Endothelial cell (in vitro differentiated cells): ENCODE results near the gene GATA1. TPM values are rescaled to one million over a fixed set of nuclear protein-coding genes. Genes with fewer than 3 reads are reported as not detected.

Experiments
- DNase-seq: peaks from one replicate; pipeline ENCODE4 v3.0.0; 2021; ENCODE audit warnings: low spot score
- H3K27ac Mint-ChIP-seq: one replicate; pipeline ENCODE4 v1.8.0; 2021; ENCODE audit warnings: mixed read lengths, inconsistent platforms; ENCODE audit not compliant: unreplicated experiment
- H3K27me3 Mint-ChIP-seq: one replicate; pipeline ENCODE4 v1.8.0; 2021; ENCODE audit warnings: mild to moderate bottlenecking, moderate library complexity, mixed read lengths, inconsistent platforms; ENCODE audit not compliant: unreplicated experiment
- H3K36me3 Mint-ChIP-seq: one replicate; pipeline ENCODE4 v1.8.0; 2021; ENCODE audit warnings: mild to moderate bottlenecking, low read depth, mixed read lengths, inconsistent platforms; ENCODE audit not compliant: unreplicated experiment
- H3K4me1 Mint-ChIP-seq: one replicate; pipeline ENCODE4 v1.8.0; 2021; ENCODE audit warnings: mild to moderate bottlenecking, mixed read lengths, inconsistent platforms; ENCODE audit not compliant: unreplicated experiment
- H3K4me3 Mint-ChIP-seq: one replicate; pipeline ENCODE4 v1.8.0; 2021; ENCODE audit warnings: mild to moderate bottlenecking, mixed read lengths, inconsistent platforms; ENCODE audit not compliant: unreplicated experiment
- H3K9me3 Mint-ChIP-seq: one replicate; pipeline ENCODE4 v1.8.0; 2021; ENCODE audit warnings: mixed read lengths, inconsistent platforms; ENCODE audit not compliant: unreplicated experiment
- total RNA-seq: library from RNA; stranded (reverse); fragmentation: NEBNext Ultra II Directional; extraction: Animal tissue kit (Norgen Biotek cat#: 25700); gene quantifications from one replicate; pipeline ENCODE4 v1.2.1, GENCODE V29; 2021; ENCODE audit not compliant: unreplicated experiment
- TF ChIP-seq, protein P1 (sequence below): fragments of 200-600 bp; sonication (generic); IDR thresholded peaks from one replicate; pipeline ENCODE4 v1.5.0; 2021; ENCODE audit warnings: antibody characterized with exemption; ENCODE audit not compliant: unreplicated experiment

Gene GATA1
- total RNA-seq, 1 donor from 2014 or later, result not detected

GRCh38 chrX:48826135-48826875 is 39.9 kb downstream of the GATA1 start, which contains the start of gene ERAS:
ERAS (plus strand) TSS chrX:48826513; CDS start chrX:48829124, 2,611 bp downstream.
- H3K27me3 Mint-ChIP-seq, result peaks cover 9% of the 10 kb centered on the region
- H3K9me3 Mint-ChIP-seq, result no peaks in the 10 kb centered on the region
- peaks cover 29% of the 10 kb centered on the region for H3K36me3 Mint-ChIP-seq
- no peak within 1 kb of the TSS for H3K27ac Mint-ChIP-seq
- no peak for DNase-seq
- no peaks in the 10 kb centered on the region for H3K4me1 Mint-ChIP-seq
- H3K4me3 Mint-ChIP-seq, result no peak within 1 kb of the TSS
- TF ChIP-seq, protein P1, sequence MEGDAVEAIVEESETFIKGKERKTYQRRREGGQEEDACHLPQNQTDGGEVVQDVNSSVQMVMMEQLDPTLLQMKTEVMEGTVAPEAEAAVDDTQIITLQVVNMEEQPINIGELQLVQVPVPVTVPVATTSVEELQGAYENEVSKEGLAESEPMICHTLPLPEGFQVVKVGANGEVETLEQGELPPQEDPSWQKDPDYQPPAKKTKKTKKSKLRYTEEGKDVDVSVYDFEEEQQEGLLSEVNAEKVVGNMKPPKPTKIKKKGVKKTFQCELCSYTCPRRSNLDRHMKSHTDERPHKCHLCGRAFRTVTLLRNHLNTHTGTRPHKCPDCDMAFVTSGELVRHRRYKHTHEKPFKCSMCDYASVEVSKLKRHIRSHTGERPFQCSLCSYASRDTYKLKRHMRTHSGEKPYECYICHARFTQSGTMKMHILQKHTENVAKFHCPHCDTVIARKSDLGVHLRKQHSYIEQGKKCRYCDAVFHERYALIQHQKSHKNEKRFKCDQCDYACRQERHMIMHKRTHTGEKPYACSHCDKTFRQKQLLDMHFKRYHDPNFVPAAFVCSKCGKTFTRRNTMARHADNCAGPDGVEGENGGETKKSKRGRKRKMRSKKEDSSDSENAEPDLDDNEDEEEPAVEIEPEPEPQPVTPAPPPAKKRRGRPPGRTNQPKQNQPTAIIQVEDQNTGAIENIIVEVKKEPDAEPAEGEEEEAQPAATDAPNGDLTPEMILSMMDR, result no peak

- Mint-ChIP-seq H3K9me3 (no peaks in the 10 kb centered on the region), H3K27ac (no peak overlapping the region), H3K4me1 (no peaks in the 10 kb centered on the region), H3K4me3 (no peak overlapping the region), H3K36me3 (peaks cover 27% of the 10 kb centered on the region), H3K27me3 (peaks cover 9% of the 10 kb centered on the region)
- DNase-seq, result no peak
- TF ChIP-seq, protein P1, result no peak
Observed at GRCh38 chrX:48826876-48827653, 40.7 kb downstream of the GATA1 start.

GRCh38 chrX:48827654-48827968 is 41.2 kb downstream of the GATA1 start:
- H3K27ac Mint-ChIP-seq, result no peak overlapping the region
- no peaks in the 10 kb centered on the region for H3K4me1 Mint-ChIP-seq
- H3K27me3 Mint-ChIP-seq, result peaks cover 9% of the 10 kb centered on the region
- no peaks in the 10 kb centered on the region for H3K9me3 Mint-ChIP-seq
- TF ChIP-seq, protein P1, result no peak
- no peak overlapping the region for H3K4me3 Mint-ChIP-seq
- peaks cover 26% of the 10 kb centered on the region for H3K36me3 Mint-ChIP-seq
- no peak for DNase-seq

GRCh38 chrX:48829016-48829735 is 42.8 kb downstream of the GATA1 start:
- H3K27ac Mint-ChIP-seq, result no peak overlapping the region
- no peak for DNase-seq
- TF ChIP-seq, protein P1, result no peak
- no peaks in the 10 kb centered on the region for H3K9me3 Mint-ChIP-seq
- H3K27me3 Mint-ChIP-seq, result peaks cover 13% of the 10 kb centered on the region
- peaks cover 21% of the 10 kb centered on the region for H3K36me3 Mint-ChIP-seq
- H3K4me1 Mint-ChIP-seq, result peaks cover 3% of the 10 kb centered on the region
- H3K4me3 Mint-ChIP-seq, result no peak overlapping the region
